OCI-LY1 (cell line): ENCODE results near the gene PFKFB1.

Source experiments
- CTCF ChIP-seq: fragments of 200-600 bp; sonication (generic), shearing (Covaris generic); IDR thresholded peaks from 2 replicates; pipeline ENCODE4 v1.5.1; 2017; ENCODE audit warnings: mild to moderate bottlenecking, antibody characterized with exemption, low read length, moderate library complexity, mixed read lengths
- EZH2 ChIP-seq: fragments of 200-600 bp; sonication (generic), shearing (Covaris generic); IDR thresholded peaks from 2 replicates; pipeline ENCODE4 v1.8.0; 2017; ENCODE audit warnings: borderline replicate concordance, mixed run types, mild to moderate bottlenecking, antibody characterized with exemption, low read length, moderate library complexity, mixed read lengths

- TF ChIP-seq CTCF = no peak
- TF ChIP-seq EZH2 = no peak
Observed at GRCh38 chrX:54933150-54933826, 60.7 kb downstream of the PFKFB1 start.
